Activated CD4-positive, CD25-positive, alpha-beta regulatory T cell treated with anti-CD3 and anti-CD28 coated beads, Interleukin-2, amount 50 U/mL, for 24 hours (primary cell): ENCODE results near the gene RARA.

Source experiments
- ATAC-seq, 2 donors: fragments of 150-1000 bp; cut with Tn5 transposase; one replicate each; pipeline ENCODE4 v1.10.0; 2021; ENCODE audit warnings: mild to moderate bottlenecking in 1 of 2, moderate library complexity in 1 of 2

RARA gene

DNA sequence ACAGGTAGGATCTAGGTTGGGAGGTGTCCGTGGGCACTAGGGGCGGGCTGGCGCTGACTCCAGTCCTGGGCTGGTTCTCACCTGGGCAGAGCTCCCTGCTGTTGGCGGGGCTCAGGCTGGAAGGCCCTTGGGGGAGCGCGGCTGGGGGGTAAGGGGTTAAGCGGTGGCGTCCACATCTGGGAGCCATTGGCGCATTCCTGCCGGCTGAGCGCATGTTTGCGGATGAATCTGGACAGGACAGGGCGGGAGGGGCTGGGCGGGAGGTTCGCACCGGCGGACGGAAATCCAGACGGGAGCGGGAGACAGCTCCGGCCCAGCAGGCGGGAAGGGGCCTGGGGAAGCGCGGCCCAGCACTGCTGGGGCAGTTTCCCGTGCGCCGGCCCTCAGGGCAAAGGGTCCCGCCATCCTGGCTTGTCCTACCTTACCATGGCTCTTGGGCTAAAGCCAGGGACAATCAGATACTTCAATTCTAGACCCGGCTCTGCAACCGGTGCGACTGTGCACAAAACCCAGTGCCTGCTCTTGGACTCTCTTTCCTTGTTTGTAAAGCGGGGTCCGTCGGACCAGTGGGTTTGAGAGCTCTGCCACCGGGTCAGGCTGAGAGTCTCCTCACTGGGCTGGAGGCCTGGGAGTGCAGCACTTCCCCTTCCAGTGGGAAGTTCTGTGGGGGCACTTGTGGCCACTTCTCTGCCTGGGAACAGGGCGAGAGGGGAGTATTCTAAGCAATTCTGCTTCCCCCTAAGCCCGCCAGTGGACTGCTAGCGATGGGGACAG, 7.8 kb downstream of the RARA start:
- no peak for ATAC-seq

DNA sequence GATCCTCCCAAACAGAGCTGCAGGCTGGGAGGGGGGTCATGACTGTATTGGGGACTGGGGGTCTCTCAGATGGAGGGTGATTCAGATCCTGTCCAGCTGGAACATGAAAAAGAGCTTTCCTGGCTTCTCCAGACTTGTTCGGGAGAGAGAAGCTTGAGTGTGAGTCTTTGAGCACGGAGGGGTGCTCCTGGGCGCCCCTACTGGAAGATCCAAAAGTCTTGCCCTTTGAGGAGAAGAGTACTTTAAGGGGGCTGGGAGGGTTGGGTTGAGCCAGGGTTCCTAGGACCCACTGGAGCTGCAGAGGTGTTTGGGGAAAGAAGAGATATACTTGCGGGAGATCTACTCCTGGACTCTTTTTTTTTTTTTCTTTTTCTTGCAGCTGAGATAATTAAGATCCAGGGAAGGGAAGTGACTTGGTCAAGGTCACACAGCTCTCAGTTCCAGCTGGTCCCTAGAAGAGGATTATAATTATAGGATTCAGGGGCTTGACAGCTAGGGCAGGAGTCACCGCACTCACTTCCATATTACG, 8.4 kb downstream of the RARA start:
- no peak for ATAC-seq

DNA sequence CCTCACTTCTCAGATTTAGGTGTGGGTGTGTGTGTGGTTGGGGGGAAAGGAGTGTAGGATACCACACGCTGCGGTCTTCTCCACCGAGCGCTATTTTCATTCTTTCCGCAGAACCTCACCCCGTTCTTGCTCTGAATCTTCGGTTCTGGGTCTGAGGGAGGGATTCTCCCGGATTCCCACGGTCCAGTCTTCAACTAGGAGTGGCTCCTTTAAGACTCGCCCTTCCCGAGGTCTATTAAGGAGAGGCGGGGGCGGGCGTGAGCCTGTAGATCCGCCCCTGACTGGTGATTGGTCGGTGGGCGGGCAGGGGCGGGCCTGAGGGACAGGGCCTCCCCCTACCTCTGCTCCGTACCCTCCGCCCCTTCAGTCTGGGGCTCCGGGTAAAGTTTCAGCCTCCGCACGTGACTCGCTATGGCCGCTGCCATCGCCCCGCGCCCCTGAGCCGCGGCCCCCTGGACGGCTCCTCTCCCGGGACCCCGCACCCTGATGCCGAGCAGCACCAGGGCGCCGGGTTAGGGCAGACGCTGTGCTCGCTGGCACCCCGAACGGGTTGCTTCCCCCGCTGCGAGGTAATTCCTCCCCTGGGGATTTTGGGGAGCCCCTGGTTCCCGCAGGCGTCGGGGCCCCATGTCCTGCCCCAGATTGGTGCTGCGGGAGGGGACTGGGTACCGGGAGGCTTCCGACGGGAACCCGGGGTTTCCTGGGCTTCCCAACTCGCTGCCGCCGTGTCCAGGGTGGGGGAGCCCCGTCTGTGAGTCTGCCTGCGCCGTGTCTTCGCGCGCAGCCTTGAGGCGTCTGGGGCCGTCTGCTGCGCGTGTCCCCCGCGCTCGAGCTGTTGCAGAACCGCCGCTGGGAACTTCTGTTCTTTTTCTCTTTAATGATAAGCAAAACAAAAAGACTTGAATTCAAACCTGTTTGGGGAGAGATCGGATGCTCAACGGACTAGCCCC, 9.2 kb downstream of the RARA start:
- peak; percentile 71 to 78 for ATAC-seq

DNA sequence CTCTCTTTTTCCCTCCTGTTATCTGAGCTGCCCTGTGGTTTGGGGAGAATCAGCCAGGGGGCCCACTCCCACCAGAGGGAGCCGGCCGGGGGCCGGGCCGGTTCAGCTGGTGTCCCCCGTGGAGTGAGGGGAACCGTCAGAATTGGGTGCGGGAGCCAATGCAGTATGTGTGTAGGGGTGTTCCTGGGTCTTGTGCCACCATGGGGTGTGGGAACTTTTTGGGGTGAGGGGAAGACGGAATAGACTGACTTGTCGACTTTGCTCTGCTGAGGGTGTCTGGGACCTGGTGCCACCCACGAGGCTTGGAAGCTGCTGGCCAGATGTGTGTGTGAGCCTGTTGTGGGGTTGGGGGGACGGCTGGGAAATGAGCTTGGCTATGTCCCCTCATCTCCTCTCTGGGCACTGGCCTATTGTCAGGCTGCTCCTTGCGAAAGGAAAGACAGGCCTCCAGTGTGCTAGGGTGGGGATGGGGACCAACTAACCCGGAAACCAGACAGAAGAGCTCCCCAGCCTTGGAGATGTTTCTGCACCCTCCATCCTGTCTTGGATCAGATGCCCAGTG, 9.9 kb downstream of the RARA start:
- no peak for ATAC-seq

DNA sequence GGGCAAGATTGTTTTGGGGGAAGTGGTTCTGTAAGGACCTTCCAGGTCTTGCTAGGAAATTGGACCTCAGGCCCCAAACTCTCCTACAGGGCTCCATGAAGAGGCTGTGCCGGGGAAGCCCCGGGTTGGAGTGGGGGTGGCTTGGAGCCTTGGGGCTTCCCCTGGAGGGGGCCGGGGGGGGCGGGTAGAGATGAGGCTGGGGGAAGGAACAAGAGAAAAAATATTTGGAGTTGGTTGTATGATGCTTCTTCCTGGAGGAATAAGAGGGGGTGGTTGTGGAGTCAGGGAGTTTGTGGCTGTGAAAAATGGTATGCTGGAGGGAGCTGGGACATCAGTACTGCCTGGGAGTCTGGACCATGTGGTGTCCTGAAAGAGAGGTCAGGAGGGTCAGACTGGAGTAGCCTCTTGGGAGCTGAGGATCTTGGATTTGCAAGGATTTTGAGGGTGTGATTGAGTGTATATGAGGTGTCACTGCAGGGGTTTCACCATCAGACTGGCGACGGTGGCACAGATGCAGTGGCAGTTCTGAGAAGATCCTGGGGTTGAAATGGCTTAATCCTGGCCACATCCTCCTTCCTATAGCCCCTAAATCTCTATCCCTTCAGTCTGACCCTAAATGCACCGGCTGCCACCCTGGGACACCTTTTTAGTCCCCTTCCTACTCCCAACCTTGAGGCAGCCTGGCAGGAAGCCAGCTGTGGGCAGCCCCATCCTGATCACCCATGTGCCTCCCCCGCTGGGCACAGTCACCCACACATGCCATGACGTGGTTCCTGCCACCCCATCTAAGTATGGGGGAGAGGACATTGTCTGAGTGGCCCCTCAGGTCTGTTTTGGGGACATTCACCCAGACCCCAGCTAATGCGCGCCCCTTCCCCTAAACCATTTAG, 10.9 kb downstream of the RARA start:
- ATAC-seq = no peak

DNA sequence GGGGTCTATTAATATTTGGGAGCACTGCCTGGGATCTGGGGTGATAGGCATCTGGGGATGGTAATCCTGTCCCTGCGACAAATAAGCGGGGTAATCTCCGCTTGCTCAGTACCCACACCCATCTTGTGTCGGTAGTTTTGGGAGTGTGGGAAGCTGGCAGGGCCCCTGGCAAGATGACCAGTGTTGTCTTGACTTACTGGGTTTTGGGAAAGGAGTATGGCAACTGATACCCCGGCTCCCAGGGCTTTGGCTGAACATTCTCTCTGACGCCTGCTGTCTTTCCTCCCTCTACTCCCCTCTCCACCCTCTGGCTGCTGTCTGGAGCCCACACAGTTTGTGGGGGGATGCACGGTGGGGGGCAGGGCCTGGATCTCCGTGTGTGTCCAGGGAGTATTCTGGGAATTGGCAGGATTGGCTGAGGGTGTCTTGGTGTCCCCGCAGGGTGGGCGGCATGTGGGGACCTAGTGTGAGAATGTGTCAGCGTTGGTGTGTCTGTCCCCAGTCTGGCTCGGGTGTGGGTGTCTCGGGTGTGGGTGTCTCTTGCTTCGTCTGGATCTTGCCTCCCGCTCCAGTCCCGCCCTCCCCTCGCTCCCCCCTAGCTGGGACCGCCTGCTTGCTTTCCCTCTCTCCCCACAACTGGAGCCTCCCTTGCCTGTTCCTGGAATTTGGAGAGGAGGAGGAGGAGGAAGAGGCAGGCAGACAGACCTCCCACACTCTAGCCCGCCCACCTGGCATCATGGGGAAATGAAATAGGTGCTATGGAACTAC, 12.0 kb downstream of the RARA start:
- no peak for ATAC-seq

DNA sequence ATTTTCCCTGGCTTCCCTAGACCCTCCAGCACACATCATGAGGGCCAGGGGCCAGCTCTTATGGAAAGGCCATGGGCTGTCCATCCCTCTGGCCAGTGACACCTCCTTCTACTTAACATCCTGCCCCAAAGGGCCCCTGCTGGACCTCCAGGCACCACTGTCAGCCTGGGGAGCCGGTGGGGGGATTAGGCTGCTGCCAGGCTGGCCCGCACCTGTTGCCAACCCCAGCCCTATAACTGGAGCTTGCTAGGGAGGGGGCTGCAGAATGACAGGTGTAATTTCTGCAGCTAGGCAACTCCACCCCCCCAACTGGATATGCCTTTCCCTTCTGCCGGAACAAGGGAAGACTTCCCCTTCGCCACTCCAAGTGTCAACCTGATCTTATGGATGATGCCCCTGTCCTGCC, 12.5 kb downstream of the RARA start:
- ATAC-seq = no peak

DNA sequence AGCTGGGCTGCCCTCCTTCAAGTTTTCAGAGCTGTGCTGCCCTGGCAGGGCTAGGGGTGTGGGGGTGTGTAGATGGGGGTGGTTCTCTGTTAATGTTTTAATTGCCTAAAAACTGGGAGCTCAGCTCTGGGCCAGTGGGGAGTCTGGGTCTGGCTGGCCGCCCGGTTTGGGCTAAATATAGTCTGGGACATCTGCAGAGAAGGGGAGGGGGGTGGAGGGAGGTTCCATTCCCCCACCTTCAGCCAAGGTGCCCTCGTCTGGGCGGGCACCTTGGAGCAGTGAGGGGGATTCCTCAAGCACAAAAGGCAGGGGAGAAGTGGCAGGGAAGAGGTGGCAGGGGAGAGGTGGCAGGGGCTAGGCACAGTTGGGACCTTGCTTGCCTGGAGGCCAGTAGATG, 13.0 kb downstream of the RARA start:
- ATAC-seq = no peak

DNA sequence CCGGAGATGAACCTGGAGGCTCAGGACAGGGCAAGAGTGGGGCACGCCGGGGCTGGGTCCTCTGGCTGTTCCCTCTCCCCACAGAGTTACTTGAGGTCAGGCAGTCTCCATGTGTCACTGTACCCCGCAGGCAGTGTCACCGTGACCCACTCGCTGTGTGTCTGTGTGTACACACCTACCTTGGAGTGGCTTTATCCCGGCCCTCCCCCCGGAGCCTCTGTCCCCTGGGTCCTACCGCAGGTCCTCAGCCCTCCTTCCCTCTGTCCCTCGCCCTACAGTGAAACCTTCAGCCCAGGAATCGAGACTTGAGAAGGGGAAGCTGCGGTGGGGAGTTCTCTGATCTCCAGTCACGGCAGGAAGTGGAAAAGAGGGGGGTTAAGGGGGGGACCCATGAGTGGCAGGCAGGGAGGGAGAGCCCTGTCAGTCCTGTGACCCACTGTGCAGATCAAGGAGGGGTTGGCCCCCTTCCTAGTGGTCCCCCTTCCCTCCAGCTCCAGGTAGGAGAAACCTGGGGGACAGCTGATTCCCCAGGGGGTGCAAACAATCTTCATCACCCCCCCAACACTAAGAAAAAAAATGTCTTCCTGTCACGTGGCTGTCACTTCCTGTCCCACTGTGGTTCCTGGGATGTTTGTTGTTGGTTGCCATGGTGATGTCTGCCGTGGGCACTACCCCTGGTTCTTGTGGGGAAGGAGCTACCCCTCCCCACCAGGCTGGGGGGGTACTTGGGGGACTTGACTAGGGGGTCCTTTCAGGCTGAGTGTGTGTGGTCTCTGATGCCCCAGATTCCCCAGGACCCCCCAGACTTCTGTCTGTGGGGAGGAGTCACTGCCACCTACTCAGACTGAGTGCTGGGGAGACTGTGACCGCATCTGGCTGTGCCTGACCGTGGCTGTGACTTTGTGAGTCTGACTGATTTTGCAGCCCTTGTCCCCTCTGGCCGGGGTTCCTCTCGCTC, 13.7 kb downstream of the RARA start:
- ATAC-seq = peak; percentile 33 to 42

DNA sequence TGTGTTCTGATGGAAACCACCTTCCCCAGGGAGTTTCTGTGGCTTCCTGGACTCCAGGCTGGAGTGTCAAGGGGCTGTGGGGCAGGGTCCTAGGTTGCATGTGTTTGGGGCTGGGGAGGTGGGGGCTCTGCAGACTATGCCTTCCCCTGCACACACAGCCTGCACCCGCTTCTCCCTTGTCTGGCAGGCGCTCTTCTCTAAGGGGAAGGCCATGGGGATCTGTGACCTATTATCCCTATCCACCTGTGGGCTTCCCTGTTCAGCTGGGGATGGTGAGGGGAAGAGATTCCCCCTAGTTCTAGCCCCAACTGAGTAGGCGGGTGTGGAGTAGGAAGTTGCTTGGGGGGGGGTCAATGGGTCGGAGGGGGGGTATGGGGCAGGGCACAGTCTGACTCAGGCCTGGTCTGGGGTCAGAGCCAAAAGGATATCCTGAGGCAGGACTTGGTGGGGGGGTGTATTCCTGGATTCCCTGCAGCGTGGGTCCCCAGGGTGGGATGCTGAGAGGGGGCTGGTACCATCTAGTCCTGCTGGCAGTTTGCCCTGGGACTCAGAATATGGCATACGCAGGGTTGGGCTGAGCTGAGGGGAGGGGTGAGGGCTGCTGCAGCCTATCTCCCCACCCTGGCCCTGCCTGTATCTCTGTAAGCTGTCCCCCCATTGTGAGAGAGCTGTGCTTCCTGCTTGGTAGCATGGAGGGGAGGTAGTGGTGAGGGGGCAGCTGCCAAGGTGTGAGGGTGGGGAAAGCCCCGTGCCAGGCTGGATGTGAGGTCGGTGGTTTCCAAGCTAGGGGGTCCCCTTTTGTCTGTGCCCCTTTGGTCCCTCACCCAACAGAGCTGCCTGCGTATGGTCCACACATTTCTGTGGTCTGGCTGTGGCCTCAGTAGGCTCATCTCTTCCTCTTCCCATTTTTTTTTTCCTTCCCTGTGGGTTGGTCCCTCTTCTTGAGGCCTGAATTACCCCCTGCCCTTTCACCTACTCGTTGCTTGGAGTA, 14.7 kb downstream of the RARA start:
- peak; percentile 6 to 8 for ATAC-seq

DNA sequence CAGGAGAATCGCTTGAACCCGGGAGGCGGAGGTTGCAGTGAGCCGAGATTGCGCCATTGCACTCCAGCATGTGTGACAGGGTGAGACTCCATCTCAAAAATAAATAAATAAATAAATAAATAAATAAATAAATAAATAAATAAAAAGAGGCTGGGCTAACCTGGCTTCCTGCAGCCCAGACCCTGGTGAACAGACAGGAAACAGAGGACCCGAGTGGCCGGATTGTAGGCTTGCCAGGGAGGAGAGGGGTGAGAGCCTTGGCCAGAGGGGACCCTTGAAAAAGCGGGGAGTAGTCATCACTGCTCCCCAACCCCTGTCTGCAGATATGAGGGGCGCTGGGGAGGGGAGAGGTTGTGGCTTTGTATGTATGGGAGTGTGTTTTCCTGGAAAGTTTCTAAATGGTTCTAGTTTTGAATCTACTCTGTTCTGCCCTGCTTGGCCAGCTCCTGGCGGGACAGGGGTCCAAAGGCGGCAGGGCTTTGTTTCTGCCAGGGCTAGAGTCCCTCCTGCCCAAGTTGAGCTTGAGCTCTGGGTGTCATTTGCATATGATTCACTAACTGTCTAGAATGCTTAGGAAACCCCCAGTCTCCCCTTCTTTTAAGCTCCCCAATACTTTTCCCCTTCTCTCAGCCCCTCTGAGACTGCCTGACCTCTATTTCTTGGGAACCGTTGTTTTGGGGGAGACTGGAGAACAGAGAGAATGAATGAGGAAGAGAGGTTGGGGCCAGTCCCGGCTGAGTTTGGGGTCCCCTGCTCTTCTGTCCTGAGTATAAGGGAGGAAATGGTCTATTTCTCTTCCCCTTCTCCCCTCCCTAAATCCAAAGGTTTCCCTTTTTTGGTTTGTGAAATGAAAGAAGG, 16.4 kb downstream of the RARA start:
- peak in 1 of 2 donors; percentile 18 for ATAC-seq

DNA sequence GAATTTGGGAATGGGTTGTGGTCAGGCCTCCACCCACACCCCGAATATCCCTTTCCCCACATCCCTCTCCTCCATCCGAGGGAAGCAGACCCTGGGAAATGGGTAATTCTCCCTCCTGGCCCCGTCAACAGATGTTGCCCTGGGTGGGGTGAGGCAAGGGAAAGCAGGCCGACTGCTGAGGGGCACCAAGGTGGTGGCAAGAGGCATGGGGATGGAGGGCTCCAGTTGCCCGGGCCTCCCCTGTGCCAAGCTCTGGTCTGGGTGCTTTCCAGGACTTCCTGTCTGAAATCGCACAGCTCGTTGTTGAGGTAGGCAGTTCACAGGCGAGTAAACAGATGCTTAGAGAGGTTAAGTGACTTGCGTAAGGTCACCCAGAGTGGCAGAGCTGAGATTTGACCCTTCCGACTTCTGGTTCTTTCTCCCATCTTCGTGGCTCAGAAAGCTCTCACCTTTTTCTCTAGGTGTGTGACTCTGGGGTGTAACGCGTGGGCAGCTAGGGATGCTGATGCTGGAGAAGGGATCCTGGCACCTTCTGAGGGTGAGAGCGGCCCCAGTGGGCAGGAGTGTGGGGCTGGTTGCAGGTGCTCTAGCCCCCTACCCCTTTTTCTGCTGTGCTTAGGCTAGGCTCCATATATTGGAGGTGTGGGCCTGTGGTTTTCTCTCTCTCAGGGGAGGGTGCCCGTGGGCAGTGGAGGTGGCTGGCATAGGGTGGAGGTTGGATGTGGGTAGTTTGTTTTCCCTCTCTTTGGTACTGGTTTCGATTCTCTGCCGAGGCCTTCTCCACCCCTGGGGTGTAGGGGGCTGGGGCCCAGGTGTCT, 17.2 kb downstream of the RARA start:
- ATAC-seq = peak; percentile 10 to 17

DNA sequence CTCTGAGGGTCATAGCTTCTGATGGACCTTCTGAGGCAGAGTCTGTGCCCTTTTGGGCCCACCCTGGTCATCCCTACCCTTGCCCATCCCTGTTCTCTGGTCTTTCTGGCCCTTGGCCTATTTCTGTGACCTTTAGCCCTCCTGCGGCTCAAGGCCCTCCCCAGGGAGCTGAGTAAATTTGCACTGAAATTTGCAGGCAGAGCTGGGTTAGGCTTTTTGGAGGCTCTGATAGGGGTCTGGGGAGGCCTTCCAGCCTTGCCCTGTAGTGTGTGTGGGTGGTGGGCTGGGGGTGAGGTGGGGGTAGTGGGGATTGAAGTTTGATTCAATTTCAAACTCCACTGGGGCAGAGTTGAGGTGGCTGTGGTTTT, 17.8 kb downstream of the RARA start:
- no peak for ATAC-seq

DNA sequence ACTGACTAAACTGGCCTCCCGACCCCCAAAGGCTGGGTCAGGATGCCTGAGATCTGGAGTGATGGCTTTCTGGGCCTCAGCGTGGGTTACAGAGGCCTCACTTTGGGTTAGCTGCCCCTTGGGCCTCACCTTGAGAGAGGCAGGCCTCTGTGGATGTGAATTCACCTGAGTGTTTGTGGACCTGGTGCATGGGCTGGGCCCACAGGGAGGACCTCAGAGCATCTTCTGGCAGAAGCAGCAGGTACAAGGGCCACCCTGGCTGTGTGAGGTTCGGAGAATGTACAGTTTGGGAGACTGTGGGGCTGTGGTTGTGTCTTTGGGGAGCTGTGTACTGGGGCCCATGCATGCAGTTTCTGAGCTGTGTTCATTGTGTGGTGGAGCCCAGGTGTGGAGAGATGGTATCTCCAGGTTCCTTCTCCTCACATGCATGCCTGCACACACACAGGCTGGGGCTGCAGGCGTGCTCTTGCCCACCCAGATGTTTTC, 18.3 kb downstream of the RARA start:
- no peak for ATAC-seq

DNA sequence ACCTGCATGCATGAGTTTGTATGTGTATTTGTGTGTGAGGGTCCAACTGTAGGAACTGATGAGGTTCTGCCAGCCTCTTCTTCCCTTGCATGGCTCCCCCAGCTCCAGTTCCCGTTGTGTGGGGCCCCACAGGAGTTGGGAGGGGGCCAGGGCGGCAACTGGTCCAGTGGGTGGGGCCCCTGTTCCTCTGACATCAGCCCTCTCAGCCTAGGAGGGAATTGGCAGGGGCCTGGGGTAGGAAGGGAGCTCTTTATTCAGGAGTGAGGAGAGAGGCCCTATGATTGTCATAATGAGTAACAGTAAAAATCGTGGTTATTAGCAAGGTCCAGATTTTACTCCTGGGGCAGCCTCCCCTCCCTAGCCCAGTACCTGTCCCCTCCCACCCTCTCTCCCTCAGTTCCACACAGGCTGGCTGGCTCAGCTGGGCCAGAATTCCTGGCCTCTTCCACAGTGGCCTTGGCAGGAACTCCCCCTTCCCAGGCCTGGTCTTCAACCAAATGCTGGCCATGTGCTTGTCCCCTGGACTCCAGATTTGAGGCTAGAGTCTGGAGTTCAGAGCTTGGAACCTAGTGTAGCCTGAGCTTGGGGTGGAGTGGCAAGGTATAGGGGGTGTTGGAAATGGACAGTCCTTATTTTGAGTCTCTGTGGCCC, 18.9 kb downstream of the RARA start:
- ATAC-seq = no peak

DNA sequence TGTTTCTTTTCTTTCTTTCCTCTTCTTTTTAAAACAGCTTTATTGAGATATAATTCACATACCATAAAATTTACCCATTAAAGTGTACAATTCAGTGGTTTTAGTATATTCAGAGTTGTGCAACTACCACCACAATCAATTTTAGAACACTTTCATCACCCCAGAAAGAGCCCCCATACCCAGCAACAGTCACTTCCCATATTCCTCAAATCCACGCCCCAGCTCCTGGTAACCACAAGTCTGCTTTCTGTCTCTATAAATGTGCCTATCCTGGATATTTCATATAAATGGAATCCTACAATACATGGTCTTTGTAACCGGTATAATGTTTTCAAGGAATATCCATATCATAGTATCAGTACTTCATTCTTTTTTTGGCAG, 19.4 kb downstream of the RARA start:
- no peak for ATAC-seq
